K562 (cell line): ENCODE measurements around the gene CDC37. TPM values are rescaled to one million over a fixed set of nuclear protein-coding genes. Genes with fewer than 3 reads are reported as not detected.

ENCODE experiments used
- CBFA2T3 ChIP-seq: fragments of 450-650 bp; IDR thresholded peaks from 2 replicates; pipeline ENCODE4 v1.6.1; 2017
- ETV6 ChIP-seq, 3 experiments: fragments of 150-350 bp in 1 of 3; sonication (generic) in 1 of 3; formaldehyde crosslinking in 1 of 3; IDR thresholded peaks; 2 replicates each; pipeline versions ENCODE4 v1.6.1 to v1.8.0; 2014 to 2022; ENCODE audit warnings: borderline replicate concordance in 2 of 3, low read depth in 2 of 3, antibody characterized with exemption in 1 of 3, low read length in 1 of 3, mild to moderate bottlenecking in 1 of 3, missing genetic modification reagents in 1 of 3
- KAT7 ChIP-seq: sonication (generic); formaldehyde crosslinking; IDR thresholded peaks from 2 replicates; pipeline ENCODE4 v1.8.0; 2022; ENCODE audit warnings: missing genetic modification reagents, mild to moderate bottlenecking, borderline replicate concordance
- LARP7 ChIP-seq: fragments of 450-650 bp; IDR thresholded peaks from 2 replicates; pipeline ENCODE4 v1.6.1; 2016
- MECOM ChIP-seq: fragments of 250-450 bp; sonication (Bioruptor Pico); IDR thresholded peaks from 2 replicates; pipeline ENCODE4 v1.8.0; 2022; ENCODE audit warnings: inconsistent platforms
- SUPT5H ChIP-seq: fragments of 450-650 bp; IDR thresholded peaks from 2 replicates; pipeline ENCODE4 v1.6.1; 2016
- TCF15 ChIP-seq: fragments of 250-450 bp; sonication (Bioruptor Pico); IDR thresholded peaks from 2 replicates; pipeline ENCODE4 v1.8.0; 2022; ENCODE audit warnings: moderate library complexity, mild to moderate bottlenecking, inconsistent platforms
- ZBTB7A ChIP-seq: IDR thresholded peaks from 2 replicates; pipeline ENCODE4 v1.6.1; 2011; ENCODE audit warnings: low read depth, mild to moderate bottlenecking, low read length, moderate library complexity, borderline replicate concordance; ENCODE audit not compliant: control insufficient read depth
- ZFX ChIP-seq: sonication (generic); formaldehyde crosslinking; IDR thresholded peaks from 2 replicates; pipeline ENCODE4 v1.8.0; 2022; ENCODE audit warnings: mild to moderate bottlenecking, missing genetic modification reagents, moderate library complexity
- ZNF253 ChIP-seq: fragments of 250-450 bp; sonication (Bioruptor Pico); conservative IDR thresholded peaks from 2 replicates; pipeline ENCODE4 v1.6.1; 2021; ENCODE audit warnings: mild to moderate bottlenecking
- ZNF395 ChIP-seq: fragments of 200-800 bp; sonication (Bioruptor generic); IDR thresholded peaks from 2 replicates; pipeline ENCODE4 v1.6.1; 2017; ENCODE audit warnings: missing genetic modification characterization, missing compliant biosample characterization
- ZNF592 ChIP-seq: fragments of 450-650 bp; IDR thresholded peaks from 2 replicates; pipeline ENCODE4 v1.6.1; 2017; ENCODE audit warnings: antibody characterized with exemption, mild to moderate bottlenecking
- polyA plus RNA-seq, 8 experiments: library from polyadenylated mRNA; depleted of rRNA in 4 of 8; stranded (reverse) in 5 of 8; unstranded in 3 of 8; fragments of >200 nt; fragmentation: Nextera tagmentation in 2 of 8; fragmentation: Illumina TruSeq in 1 of 8; extraction: Ambion mirVana in 2 of 8; extraction: Trizol in 1 of 8; gene quantifications; 2 replicates each; pipeline versions ENCODE4 v1.2.1 to v1.2.3, GENCODE V29; 2011 to 2014; ENCODE audit warnings: inconsistent platforms in 1 of 8, missing spikeins in 1 of 8
- total RNA-seq, 7 experiments: library from RNA; depleted of rRNA in 6 of 7; stranded (reverse); fragments of >200 nt in 6 of 7; fragmentation: Illumina TruSeq in 2 of 7; extraction: Trizol in 2 of 7; gene quantifications; 2 replicates each; pipeline versions ENCODE4 v1.2.1 to v1.2.3, GENCODE V29; 2011 to 2021; ENCODE audit warnings: low replicate concordance in 1 of 7
- TF ChIP-seq, protein P1 (sequence below), 2 experiments: fragments of 450-650 bp; IDR thresholded peaks; 2 replicates each; pipeline ENCODE4 v1.6.1; 2016
- TF ChIP-seq, protein P2 (sequence below): sonication (generic); formaldehyde crosslinking; IDR thresholded peaks from 2 replicates; pipeline ENCODE4 v1.8.0; 2022; ENCODE audit warnings: mild to moderate bottlenecking, missing genetic modification reagents

Gene CDC37
- total and polyA plus RNA-seq, 9 of the 15 experiments (the other 6 are each of a cell fraction or from before 2014, with no cell fraction given), result 6.6 to 538 (median 227) TPM

DNA sequence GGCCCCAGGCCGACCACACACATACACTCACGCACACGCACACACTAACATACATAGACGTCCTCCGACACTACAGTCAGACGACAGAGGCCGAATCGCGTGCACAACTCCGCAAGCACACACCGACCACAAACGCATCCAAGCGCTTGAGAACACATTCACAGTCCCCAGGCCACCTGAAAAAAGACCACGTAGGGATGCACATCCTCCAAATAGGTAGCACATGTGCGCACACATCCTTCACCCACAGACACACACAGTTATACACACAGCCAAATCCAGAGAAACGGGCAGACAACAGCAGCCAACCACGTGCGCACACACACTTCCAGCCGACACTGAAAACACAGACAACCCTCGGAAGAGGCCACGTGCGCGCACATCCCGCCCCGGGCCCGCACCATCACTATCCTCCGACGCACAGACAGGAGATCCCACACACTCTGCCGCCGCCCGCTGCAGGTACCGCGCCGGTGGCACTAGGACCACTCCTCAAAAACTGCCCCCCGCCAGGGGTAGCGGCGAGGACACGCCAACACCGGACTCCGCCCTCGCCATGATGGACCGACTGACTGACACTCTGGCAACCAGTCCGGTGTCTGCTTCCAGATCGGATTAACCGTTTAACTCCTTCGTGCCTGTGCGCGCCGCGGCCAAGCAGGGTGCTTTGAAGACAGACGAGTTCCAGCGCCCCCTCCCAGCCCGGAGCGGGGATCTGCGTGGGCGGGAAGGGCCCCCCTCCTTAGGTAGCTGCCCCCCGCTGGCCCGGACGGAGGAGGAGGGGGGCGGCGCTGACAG lies 16.5 kb upstream of the CDC37 start (continued):
- TF ChIP-seq ZBTB7A (peak; percentile 84; the same call in 1 of the 2 replicates), ZNF395 (CRISPR knock-in tag) (peak; percentile 84; the same call in 1 of the 2 replicates), ZNF253 (CRISPR knock-in tag) (no peak), KAT7 (CRISPR knock-in tag) (peak; percentile 56; the same call in 1 of the 2 replicates), LARP7 (peak; percentile 73; the same call in 1 of the 2 replicates), ZNF592 (peak; percentile 64), CBFA2T3 (peak; percentile 31), TCF15 (no peak), SUPT5H (peak; percentile 76), ZFX (CRISPR knock-in tag) (peak; percentile 45), ETV6 (IDR thresholded peaks at IDR 0.05; ENCODE audit: borderline replicate concordance in 1 of 2, low read depth in 2 of 2, low read length in 1 of 2) (peak in 1 of 2 experiments; percentile 24; a peak in 1 of 4 replicates), ETV6 (CRISPR knock-in tag; IDR thresholded peaks at IDR 0.05; ENCODE audit: borderline replicate concordance) (no peak; the same call in 1 of the 2 replicates), MECOM (CRISPR knock-in tag) (peak; percentile 57; the same call in 1 of the 2 replicates)
- TF ChIP-seq, protein P1, sequence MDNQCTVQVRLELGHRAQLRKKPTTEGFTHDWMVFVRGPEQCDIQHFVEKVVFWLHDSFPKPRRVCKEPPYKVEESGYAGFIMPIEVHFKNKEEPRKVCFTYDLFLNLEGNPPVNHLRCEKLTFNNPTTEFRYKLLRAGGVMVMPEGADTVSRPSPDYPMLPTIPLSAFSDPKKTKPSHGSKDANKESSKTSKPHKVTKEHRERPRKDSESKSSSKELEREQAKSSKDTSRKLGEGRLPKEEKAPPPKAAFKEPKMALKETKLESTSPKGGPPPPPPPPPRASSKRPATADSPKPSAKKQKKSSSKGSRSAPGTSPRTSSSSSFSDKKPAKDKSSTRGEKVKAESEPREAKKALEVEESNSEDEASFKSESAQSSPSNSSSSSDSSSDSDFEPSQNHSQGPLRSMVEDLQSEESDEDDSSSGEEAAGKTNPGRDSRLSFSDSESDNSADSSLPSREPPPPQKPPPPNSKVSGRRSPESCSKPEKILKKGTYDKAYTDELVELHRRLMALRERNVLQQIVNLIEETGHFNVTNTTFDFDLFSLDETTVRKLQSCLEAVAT (IDR thresholded peaks at IDR 0.05), result peak in 1 of 2 experiments; percentile 77
- TF ChIP-seq, protein P2, sequence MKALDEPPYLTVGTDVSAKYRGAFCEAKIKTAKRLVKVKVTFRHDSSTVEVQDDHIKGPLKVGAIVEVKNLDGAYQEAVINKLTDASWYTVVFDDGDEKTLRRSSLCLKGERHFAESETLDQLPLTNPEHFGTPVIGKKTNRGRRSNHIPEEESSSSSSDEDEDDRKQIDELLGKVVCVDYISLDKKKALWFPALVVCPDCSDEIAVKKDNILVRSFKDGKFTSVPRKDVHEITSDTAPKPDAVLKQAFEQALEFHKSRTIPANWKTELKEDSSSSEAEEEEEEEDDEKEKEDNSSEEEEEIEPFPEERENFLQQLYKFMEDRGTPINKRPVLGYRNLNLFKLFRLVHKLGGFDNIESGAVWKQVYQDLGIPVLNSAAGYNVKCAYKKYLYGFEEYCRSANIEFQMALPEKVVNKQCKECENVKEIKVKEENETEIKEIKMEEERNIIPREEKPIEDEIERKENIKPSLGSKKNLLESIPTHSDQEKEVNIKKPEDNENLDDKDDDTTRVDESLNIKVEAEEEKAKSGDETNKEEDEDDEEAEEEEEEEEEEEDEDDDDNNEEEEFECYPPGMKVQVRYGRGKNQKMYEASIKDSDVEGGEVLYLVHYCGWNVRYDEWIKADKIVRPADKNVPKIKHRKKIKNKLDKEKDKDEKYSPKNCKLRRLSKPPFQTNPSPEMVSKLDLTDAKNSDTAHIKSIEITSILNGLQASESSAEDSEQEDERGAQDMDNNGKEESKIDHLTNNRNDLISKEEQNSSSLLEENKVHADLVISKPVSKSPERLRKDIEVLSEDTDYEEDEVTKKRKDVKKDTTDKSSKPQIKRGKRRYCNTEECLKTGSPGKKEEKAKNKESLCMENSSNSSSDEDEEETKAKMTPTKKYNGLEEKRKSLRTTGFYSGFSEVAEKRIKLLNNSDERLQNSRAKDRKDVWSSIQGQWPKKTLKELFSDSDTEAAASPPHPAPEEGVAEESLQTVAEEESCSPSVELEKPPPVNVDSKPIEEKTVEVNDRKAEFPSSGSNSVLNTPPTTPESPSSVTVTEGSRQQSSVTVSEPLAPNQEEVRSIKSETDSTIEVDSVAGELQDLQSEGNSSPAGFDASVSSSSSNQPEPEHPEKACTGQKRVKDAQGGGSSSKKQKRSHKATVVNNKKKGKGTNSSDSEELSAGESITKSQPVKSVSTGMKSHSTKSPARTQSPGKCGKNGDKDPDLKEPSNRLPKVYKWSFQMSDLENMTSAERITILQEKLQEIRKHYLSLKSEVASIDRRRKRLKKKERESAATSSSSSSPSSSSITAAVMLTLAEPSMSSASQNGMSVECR, result peak; percentile 97
